WI38 (cell line): ENCODE data around the gene KCNK6.

Source experiments
- H3K4me3 ChIP-seq: 2 replicates; pipeline ENCODE4 v1.5.1; 2011; ENCODE audit warnings: low read depth, mild to moderate bottlenecking, control low read depth, low read length
- CTCF ChIP-seq: IDR thresholded peaks from 2 replicates; pipeline ENCODE4 v1.5.1; 2012; ENCODE audit warnings: low read depth, mild to moderate bottlenecking, control low read depth, low read length

The KCNK6 gene

GRCh38 chr19:38319421-38320258 is at the start of gene KCNK6:
KCNK6 (plus strand) TSS chr19:38319845; CDS start chr19:38319951, 106 bp downstream.
- no peak for TF ChIP-seq CTCF
- peak within 1 kb of the TSS; percentile 62 for H3K4me3 ChIP-seq

- no peak overlapping the region for H3K4me3 ChIP-seq
- no peak for TF ChIP-seq CTCF
Observed at GRCh38 chr19:38270587-38271167, 49.0 kb upstream of the KCNK6 start.

- H3K4me3 ChIP-seq: no peak overlapping the region
- TF ChIP-seq CTCF: no peak
Observed at GRCh38 chr19:38273499-38273898, 46.1 kb upstream of the KCNK6 start.

- H3K4me3 ChIP-seq: no peak overlapping the region
- TF ChIP-seq CTCF: no peak
Observed at GRCh38 chr19:38274739-38275138, 44.9 kb upstream of the KCNK6 start.

- no peak for TF ChIP-seq CTCF
- no peak overlapping the region for H3K4me3 ChIP-seq
Observed at GRCh38 chr19:38276942-38277517, 42.6 kb upstream of the KCNK6 start.

GRCh38 chr19:38277549-38277948 is 42.1 kb upstream of the KCNK6 start:
- TF ChIP-seq CTCF: no peak
- no peak overlapping the region for H3K4me3 ChIP-seq

- no peak for TF ChIP-seq CTCF
- H3K4me3 ChIP-seq: no peak overlapping the region
Observed at GRCh38 chr19:38277969-38278680, 41.5 kb upstream of the KCNK6 start.
